Stimulated activated CD4-positive, alpha-beta T cell treated with anti-CD3 and anti-CD28 coated beads, Interleukin-12 subunit alpha, Interleukin-12 subunit beta, amount 100 ng/mL, for 4 hours (primary cell): ENCODE data around the gene ADD1.
"Not testable (repeated sequence)": the region's sequence is repeated elsewhere in the genome, so short reads cannot be mapped to it uniquely, and the experiment has no call there.

ENCODE experiments used
- DNase-seq: peaks from one replicate; pipeline ENCODE4 v3.0.0-alpha.2; 2020

The ADD1 gene

GRCh38 chr4:2937986-2938385 lies 94.3 kb downstream of the ADD1 start:
- no peak for DNase-seq

- not testable (repeated sequence) for DNase-seq
Measured at GRCh38 chr4:2938411-2938810, 94.8 kb downstream of the ADD1 start.

- no peak for DNase-seq
Measured at GRCh38 chr4:2938906-2939305, 95.3 kb downstream of the ADD1 start.

GRCh38 chr4:2939383-2940243 lies 96.0 kb downstream of the ADD1 start:
- no peak for DNase-seq

- no peak for DNase-seq
Measured at GRCh38 chr4:2940267-2941137, 96.9 kb downstream of the ADD1 start.

GRCh38 chr4:2941138-2942036 lies 97.7 kb downstream of the ADD1 start:
- DNase-seq: no peak

- no peak for DNase-seq
Measured at GRCh38 chr4:2942037-2942531, 98.4 kb downstream of the ADD1 start.

GRCh38 chr4:2942532-2943363 lies 99.1 kb downstream of the ADD1 start:
- DNase-seq: no peak

- no peak for DNase-seq
Measured at GRCh38 chr4:2943364-2944090, 99.9 kb downstream of the ADD1 start.

GRCh38 chr4:2944091-2944482 lies 100.4 kb downstream of the ADD1 start:
- DNase-seq: no peak

- DNase-seq: no peak
Measured at GRCh38 chr4:2944586-2945526, 101.2 kb downstream of the ADD1 start.

- DNase-seq: not testable (repeated sequence)
Measured at GRCh38 chr4:2945619-2946604, 102.3 kb downstream of the ADD1 start.

GRCh38 chr4:2946812-2947600 lies 103.4 kb downstream of the ADD1 start:
- DNase-seq: no peak

- no peak for DNase-seq
Measured at GRCh38 chr4:2947926-2948325, 104.3 kb downstream of the ADD1 start.

GRCh38 chr4:2948895-2949781 lies 105.5 kb downstream of the ADD1 start:
- no peak for DNase-seq

GRCh38 chr4:2949782-2950125 lies 106.1 kb downstream of the ADD1 start:
- DNase-seq: no peak
